Measurements from ENCODE around the gene PHF13. TPM values are rescaled to one million over a fixed set of nuclear protein-coding genes. Genes with fewer than 3 reads are reported as not detected.
"Not testable (repeated sequence)": the region's sequence is repeated elsewhere in the genome, so short reads cannot be mapped to it uniquely, and the experiment has no call there.

The PHF13 gene
- total RNA-seq, 1 donor from 2014 or later: 14.9 TPM

DNA sequence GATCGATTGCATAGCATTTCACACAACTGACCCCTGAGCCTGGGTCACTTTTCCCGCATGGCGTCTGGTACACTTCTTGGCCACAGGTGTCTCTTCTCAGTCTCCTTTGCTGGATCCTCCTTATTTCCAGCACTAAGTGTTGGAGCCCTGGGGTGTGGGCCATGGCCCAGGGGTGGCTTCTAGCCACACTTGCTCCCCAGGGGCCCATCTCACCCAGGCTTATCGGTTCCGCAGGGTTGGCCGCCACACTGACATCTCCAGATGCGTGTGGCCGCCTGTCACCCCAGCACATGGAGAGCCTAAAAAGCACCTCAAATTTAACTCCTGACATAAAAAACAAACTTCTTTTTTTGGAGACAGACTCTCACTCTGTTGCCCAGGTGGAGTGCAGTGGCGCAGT, 13.5 kb downstream of the PHF13 start:
- DNase-seq (ENCODE audit: extremely low read depth, low read depth, low spot score): no peak

DNA sequence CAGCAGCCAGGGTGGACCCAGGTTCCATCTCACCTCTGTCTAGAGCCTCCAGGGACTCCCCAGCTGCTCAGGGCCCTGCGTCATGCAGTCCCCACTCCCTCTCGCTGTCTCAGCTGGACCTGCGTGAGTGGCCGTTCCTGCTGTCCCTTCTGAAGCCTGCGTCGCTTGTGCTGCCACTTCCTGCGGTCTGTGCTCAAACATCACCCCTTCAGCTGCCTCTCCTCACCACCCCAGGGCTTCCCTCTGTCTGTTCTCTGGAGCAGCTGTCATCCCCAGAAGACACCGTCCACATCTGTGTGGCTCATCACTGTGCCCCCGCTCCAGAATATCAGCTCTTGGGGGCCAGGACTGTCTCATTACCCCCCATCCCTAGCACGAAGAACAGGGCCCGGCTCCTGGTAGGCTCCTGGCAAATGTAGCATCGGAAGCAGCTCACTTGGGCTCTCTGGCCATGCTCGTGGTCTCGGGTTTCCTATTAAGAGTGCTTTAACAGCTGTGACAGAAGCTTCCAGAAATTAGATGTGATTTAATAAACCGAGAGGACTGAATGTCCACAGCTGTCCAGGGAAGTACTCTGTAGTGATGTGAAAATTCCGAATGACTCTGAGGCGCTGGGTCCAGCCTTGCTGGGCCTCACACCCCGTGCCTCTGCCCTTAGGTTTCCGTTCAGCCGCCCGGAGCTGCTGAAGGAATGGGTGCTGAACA, 14.5 kb downstream of the PHF13 start:
- DNase-seq (ENCODE audit: extremely low read depth, low read depth, low spot score): no peak

DNA sequence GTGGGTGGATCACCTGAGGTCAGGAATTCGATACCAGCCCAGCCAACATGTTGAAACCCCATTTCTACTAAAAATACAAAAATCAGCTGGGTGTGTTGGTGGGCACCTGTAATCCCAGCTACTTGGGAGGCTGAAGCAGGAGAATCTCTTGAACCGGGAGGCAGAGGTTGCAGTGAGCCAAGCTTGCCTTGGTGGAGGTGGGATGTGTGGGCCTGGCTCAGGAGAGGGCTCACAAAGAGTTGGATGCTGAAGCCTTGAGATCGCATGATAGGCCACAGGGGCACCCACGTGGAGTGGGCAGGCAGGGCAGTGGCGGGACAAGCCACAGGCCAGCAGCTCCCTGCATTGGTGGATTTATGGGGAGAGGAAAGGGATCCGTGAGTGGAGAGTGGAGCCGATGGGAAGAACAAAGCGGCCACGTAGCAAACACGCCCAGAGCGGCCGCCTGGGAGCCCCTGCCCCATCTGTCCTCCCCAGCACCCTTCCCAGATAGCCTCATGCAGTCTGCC, 15.5 kb downstream of the PHF13 start:
- DNase-seq (ENCODE audit: extremely low read depth, low read depth, low spot score): no peak

DNA sequence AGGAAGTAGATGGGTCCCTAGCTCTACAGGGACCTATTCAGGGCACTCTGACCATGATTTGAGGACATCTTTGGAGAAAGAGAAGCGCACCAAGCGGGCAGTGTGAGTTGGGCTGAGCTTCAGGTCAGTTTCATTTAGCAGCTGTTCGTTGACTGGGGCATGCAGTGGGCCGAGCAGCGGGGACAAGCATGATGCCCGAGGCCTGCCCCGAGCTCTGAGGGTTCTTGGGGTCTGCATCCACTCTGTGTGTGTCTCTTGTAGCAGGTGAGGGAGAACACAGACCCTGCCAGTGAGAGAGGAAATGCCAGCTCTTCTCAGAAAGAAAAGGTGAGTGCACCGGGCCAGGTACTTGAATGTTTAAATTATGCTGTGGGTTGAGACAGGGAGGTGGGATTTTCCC, 16.5 kb downstream of the PHF13 start:
- DNase-seq (ENCODE audit: extremely low read depth, low read depth, low spot score): no peak

DNA sequence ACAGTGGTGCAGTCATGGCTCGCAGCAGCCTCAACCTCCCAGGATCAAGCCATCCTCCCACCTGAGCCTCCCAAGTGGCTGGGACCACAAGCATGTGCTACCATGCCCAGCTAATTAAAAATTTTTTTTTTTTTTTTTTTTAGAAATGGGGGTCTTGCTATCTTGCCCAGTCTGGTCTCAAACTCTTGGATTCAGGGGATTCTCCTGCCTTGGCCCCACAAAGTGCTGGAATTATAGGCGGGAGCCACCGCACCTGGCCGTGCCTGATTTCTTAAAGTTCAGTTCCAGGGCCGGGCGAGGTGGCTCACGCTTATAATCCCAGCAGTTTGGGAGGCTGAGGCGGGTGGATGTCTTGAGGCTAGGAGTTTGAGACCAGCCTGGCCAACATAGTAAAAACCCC, 17.5 kb downstream of the PHF13 start:
- DNase-seq (ENCODE audit: extremely low read depth, low read depth, low spot score): no peak

DNA sequence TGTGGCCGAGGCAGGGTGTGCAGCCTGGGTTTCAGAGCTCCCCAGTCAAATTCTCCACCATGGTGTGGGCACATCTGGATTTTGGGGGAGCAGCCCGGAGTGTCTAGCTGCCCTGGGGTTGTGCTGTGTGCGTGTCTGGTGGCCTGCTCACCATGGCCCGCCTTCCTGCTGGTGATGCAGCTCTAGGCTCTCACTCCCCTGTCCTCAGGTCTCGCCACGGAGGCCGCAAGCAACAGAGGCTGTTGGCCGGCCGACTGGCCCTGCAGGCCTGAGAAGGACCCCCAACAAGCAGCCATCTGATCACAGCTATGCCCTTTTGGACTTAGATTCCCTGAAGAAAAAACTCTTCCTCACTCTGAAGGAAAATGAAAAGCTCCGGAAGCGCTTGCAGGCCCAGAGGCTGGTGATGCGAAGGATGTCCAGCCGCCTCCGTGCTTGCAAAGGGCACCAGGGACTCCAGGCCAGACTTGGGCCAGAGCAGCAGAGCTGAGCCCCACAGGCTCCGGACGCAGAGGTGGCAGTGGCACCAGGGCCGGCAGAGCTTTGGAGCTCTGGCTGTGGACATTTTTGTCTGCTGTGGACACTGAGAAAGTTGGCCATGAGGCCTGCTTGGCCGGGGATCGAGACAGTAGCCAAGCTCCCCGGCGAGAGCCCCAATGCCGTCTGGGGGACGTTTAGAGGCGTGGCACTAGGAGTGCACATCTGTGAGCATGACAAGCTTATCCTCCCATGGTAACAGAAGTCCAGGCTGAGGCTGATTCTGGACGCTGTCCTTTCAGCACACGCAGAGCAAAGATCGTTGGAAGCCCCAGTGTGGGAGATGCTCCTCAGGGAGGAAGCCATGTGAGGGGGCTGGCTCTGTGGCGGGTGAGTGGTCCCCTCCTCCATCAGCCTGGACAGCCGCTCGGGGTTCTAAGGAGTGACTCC, 19.3 kb downstream of the PHF13 start:
- DNase-seq (ENCODE audit: extremely low read depth, low read depth, low spot score): no peak

DNA sequence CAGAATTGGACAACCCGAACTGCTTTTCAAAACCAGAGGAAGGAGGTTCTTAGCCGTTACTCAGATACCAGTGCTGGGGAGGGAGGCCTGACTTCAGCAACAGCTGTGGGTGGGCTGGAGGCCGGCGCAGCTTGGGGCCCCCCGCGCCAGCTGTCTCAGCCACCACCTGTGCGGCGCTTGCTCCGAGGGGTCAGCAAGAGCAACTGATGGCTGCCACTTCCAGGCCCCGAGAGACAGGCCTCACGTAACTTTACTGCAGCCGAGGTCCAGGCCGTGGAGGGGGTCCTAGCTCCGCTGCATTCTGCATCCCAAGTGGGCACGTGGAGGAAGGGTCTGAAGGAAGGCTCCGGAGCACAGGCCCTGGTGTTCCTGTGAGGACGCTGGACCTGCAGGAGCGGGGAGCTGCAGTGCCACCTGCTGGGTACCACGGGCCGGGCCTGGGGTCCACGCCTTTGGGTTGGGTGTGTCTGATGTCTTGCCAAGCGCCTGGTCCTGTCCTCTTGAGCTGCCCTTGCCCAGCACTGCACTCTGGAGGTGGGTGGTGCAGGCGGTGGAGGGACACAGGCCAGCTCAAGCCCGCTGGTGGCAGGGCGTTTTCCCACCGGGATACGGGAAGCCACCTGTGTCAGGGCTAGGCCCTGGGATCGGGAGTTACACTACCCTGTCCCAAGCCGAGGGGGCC, 21.0 kb downstream of the PHF13 start:
- DNase-seq (ENCODE audit: extremely low read depth, low read depth, low spot score): no peak

DNA sequence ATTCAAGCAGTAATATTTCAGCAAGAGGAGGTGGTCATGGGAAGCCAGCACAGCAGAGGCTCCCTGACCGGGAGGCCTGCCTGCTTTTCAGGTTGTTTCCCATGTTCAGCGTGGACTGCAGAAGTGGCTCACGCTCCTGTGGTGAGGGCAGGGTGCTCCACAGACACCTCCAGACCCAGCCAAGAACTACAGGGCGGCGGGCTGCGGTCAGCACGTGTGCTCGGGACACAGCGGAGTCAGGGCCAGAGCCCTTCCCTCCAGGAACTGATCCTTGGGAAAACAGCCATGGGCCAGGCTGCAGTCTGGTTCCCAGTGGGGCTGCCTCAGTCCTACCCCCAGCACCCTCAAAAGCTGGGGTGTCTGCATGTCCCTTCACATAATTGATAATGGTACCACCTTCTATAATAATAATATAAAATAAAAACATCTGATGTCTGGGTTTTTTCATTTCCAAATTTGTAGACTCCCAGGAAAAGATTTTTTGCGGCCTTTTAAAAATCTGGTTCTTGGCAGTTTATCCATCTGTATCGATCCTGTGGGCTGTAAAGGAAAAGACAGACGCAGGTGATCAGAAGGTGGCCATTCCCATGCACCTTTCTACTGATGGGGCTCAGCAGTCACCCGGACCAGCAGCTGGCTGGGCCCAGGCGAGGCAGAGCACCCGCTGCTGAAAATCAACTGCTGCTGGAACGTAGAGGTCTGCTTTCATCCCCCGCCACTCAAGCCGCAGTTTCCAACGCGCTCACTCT, 21.8 kb downstream of the PHF13 start:
- no peak for DNase-seq (ENCODE audit: extremely low read depth, low read depth, low spot score)

DNA sequence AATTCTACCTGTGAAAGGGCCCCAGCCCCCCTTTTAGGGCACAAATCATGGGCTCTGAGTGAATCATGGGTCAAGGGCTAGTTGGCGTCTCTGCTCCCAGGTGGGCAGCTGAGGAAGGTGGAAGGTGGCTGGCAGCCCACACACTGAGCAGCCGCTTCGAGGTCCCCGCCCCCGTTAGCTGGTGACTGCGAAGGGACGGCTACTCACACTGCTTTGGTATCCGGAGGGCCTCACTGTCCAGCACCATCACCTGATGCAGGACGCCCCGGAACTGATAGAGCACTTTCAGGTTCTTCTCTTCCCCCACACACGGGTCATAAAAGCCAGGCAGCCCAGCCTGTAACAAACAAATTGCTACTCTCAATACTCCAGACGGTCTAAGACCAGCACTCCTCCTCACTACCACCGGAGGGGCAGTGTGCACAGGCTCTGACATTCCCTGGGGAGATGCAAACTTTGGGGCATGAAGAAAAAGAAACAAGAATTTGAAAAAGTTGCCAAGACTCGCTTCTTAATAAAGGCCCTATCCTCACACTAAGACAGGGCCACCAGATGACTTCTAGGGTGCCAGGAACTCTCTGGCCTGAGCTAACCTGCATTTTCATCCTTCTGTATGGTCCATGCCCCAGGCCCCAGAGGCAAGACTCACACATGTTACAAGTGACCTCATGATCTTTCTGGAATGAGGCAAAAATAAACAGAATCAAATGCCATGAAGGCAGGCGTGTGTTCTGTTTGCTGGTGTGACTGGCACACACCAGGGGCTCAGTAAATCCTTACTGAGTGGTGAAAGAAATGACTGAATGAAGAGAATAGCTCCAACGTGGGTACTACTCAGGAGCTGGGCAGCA, 22.6 kb downstream of the PHF13 start:
- DNase-seq (ENCODE audit: extremely low read depth, low read depth, low spot score): no peak

DNA sequence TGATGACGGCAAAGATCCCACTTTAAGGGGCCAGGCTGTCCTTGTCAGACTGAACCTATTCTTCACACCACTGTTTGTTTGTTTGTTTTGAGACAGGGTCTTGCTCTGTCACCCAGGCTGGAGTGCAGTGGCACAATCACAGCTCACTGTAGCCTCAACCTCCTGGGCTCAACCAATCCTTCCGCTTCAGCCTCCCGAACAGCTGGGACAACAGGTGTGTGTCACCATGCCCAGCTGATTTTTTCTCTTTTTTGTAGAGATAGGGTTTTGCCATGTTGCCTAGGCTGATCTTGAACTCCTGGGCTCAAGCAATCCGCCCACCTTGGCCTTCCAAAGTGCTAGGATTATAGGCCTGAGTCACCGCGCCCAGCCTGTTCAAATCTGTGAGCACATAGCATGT, 23.2 kb downstream of the PHF13 start:
- DNase-seq (ENCODE audit: extremely low read depth, low read depth, low spot score): not testable (repeated sequence)

DNA sequence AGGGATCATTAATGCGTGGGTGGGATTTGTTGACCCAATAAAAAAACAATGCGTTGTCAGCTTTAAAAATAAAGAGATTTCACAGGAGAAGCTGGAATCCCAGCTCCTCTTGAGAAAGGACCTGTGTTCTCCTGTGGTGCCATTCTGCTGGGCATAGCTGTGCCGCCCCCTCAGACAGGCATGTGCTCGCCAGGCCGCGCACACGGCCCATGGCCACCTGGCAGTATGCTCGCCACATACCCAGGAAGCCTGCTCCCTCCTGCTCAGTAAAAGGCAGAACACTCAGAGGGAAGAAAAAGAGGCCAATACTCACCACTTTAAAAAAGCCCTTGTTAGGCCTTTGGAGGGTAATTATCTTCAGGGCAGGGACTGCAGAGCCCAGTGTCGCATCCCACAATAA, 24.2 kb downstream of the PHF13 start:
- DNase-seq (ENCODE audit: extremely low read depth, low read depth, low spot score): no peak

DNA sequence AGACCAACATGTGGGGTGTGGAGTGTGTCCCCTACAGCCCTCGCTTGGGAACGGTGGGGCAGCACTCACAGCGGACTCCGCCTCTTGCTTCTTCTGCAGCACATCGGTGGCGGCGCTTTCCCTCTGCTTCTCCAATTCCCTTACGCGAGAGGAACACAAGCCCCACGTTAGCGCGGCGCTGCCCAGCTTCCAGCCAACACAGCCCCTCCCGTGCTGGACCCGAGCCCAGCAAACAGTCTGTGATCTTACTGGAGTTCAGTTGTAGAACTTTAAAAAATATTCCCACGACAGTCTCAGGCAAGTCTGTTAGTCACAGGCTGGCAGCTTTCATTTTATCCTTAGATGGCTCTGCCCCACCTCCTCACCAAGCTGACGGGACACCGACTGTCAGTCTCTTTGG, 24.7 kb downstream of the PHF13 start:
- DNase-seq (ENCODE audit: extremely low read depth, low read depth, low spot score): no peak

DNA sequence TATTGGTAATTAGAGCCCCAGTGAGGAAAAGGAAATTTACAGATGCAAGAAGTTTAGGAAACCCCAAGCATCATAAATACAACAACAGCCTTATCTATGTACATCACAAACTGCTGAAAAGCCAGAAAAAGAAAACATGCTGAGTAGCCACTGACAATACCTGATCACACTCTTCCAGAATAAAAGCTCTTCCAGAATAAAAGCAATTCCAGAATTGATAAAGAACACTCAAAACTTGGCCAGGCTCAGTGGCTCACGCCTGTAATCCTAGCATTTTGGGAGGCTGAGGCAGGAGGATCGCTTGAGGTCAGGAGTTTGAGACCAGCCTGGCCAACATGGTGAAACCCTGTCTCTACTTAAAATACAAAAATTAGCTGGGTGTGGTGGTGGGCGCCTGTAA, 27.3 kb downstream of the PHF13 start:
- not testable (repeated sequence) for DNase-seq (ENCODE audit: extremely low read depth, low read depth, low spot score)

DNA sequence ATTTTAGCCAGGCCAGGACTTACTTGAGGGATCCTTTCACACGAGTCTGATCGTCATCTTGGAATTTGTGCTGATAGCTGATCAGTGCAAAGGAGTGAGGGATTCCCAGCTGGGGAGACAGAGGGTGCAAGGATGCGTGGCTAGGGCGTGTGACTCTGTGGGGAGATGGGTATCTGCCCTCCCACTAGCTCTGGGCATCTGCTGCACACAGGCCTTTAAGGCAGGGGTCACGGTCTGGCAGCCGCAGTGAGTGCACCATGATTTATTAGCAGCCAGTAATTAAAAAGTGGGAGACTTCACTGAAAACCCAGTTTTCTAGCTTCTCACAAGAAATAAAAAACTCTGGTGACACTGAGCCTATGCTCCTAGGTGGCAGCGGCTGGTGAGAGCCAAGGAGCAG, 31.5 kb downstream of the PHF13 start:
- no peak for DNase-seq (ENCODE audit: extremely low read depth, low read depth, low spot score)

DNA sequence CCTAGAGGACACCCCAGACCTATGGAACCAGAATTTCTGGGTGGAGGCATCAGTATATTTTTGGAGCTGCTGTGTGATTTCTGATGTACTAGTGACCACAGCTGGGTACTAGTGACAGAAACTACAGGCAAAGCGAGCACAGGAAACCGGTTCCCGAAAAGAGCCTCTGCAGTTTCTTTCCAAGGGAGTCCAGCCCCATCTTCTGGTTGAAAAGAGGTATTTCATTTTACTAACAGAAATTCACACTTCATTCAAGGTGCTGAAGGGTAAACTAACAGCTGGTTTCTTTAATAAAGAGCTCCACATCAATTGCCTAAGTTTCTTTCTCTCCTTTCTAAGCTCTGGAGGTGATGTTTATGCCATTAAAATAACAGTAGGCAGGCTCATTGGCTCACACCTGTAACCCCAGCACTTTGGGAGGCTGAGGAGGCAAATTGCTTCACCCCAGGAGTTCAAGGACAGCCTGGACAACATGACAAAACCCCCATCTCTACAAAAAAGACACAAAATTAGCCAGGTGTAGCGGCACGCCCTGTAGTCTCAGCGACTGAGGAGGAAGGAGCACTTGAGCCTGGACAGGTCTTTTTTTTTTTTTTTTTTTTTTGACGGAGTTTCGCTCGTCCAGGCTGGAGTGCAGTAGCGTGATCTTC, 33.1 kb downstream of the PHF13 start:
- no peak for DNase-seq (ENCODE audit: extremely low read depth, low read depth, low spot score)

DNA sequence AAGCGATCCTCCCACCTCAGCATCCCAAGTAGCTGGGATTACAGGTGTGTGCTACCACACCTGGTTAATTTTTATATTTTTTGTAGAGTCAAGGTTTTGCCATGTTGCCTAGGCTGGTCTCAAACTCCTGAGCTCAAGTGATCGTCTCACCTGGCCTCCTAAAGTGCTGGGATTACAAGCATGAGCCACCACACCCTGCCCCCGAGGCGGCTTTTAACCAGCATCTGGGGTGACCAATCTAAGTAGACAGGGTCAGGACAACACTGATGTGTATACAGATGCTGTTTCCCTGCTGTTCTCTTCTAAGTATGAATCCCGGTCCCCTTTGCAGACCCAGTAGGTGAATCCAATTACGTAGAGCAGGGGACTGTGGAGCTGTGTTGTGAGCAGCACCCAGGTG, 35.0 kb downstream of the PHF13 start:
- DNase-seq (ENCODE audit: extremely low read depth, low read depth, low spot score): no peak

DNA sequence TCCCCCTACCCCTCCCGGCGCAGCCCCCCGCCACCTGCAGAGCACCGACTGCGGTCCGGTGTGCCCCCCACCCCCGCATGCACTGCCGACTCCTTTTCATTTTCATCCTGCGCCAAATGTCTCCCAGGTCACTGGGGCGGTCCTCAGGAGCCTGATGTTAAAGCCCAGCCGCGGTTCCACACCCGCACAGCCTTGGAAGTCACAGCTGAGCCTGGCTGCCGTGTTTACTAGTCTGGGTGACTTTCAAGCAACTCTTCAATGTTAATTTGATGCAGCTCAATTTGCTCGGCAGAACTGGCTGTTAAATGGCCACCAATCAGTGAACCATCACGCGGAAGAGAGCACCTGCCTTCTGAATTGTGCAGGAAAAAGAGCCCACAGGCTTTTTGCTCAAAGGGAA, 38.4 kb downstream of the PHF13 start:
- no peak for DNase-seq (ENCODE audit: extremely low read depth, low read depth, low spot score)

DNA sequence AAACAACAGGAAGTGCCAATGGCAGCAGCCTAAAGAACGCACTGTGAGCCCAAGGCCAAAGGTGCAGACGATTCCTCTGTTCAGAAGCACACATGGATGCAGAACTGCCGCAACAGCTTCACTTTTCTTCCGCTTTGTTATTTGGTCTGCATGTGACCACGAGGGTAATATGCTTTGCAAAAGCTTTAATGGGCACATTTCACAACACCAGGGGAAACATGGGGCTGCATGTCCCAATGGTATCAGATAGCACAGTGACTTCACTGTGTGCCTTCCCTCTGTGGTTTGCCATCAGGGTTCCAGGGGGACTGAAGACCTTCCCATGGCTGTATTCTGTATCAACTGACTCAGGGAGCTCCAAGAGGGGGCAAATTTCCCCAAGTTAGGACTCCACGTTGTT, 39.5 kb downstream of the PHF13 start:
- no peak for DNase-seq (ENCODE audit: extremely low read depth, low read depth, low spot score)
